ENCODE data around the gene SNX24. TPM values are rescaled to one million over a fixed set of nuclear protein-coding genes. Genes with fewer than 3 reads are reported as not detected.
A peak's percentile ranks its signal among the peaks of the same experiment; 100 is the strongest.

SNX24 gene
- total and polyA plus RNA-seq, 9 of the 15 experiments (the other 6 are each of a cell fraction or from before 2014, with no cell fraction given), result 5.3 to 10.1 (median 7.9) TPM

- Histone ChIP-seq H3K4me1 (replicated peaks in 1 of 2; ENCODE audit: control insufficient read depth in 2 of 2, insufficient read depth in 2 of 2, low read length in 2 of 2) (peaks cover 7 to 22% of the 10 kb centered on the region in 2 experiments; a peak in 3 of 5 replicates), H3K79me2 (ENCODE audit: control insufficient read depth, insufficient read depth, low read length) (no peaks in the 10 kb centered on the region), H2AFZ (ENCODE audit: low read depth, low read length) (peak overlapping the region; percentile 2; the same call in 1 of the 2 replicates), H3K4me3 (no peak overlapping the region), H3K27me3 (ENCODE audit: control insufficient read depth in 2 of 2, insufficient read depth in 2 of 2, low read length in 2 of 2) (no peaks in the 10 kb centered on the region), H4K20me1 (replicated peaks; ENCODE audit: control insufficient read depth, insufficient read depth, low read length) (no peaks in the 10 kb centered on the region), H3K9me3 (replicated peaks; ENCODE audit: control insufficient read depth, insufficient read depth, low read depth, low read length) (no peaks in the 10 kb centered on the region), H3K4me2 (ENCODE audit: insufficient read depth, low read length) (no peak overlapping the region), H3K27ac (ENCODE audit: extremely low read depth, low read depth, low read length) (no peak overlapping the region), H3K9me1 (ENCODE audit: control insufficient read depth, insufficient read depth, low read length) (no peaks in the 10 kb centered on the region), H3K36me3 (ENCODE audit: control insufficient read depth, insufficient read depth, low read length) (no peaks in the 10 kb centered on the region), H3K9ac (ENCODE audit: insufficient read depth in 1 of 2, low read depth in 2 of 2, low read length in 2 of 2) (no peak overlapping the region)
- POLR2A ChIA-PET, result interaction anchor here (0.6 kb wide), 1 partner anchor 69 kb away, joined by 3 read pairs; no protein-coding TSS in a partner anchor
- FAIRE-seq (no peak), DNase-seq (ENCODE audit: extremely low read depth in 1 of 4, low spot score in 3 of 4) (no peak), ATAC-seq (no peak)
- in situ Hi-C loops (cut with MboI), result no loop called here
- intact Hi-C loops (cut with micrococcal nuclease), result loop anchor here (1.0 kb wide), 1 partner anchor 32 kb away; no protein-coding TSS in a partner anchor
- WGBS (ENCODE audit: insufficient coverage, low coverage, missing lambda C conversion rate), result 21% methylated on average over 4 of the region's 4 CpGs
- CTCF ChIA-PET (ENCODE audit: low intra/inter-chr PET ratio), result no interaction called here
- TF ChIP-seq NRF1 (conservative IDR thresholded peaks at IDR 0.05 in 1 of 2, IDR thresholded peaks at IDR 0.05 in 1 of 2) (0 out of 4 replicates have a peak, but pooled peaks of 1 of the 2 experiments have one; percentile 0), MYC (IDR thresholded peaks at IDR 0.05; ENCODE audit: low read depth, low read length) (no peak), MYC (CRISPR knock-in tag; IDR thresholded peaks at IDR 0.05; ENCODE audit: borderline replicate concordance, low read depth) (no peak), HDAC8 (tag; IDR thresholded peaks at IDR 0.05) (no peak)
- no TSS peak for BruUV-seq (replicated peaks)
These were observed 18.3 kb downstream of the SNX24 start for GRCh38 chr5:122863721-122864120.

GRCh38 chr5:122864400-122864799 lies 19.0 kb downstream of the SNX24 start:
- WGBS (ENCODE audit: insufficient coverage, low coverage, missing lambda C conversion rate), result 13% methylated on average over 6 of the region's 6 CpGs

More at GRCh38 chr5:122864400-122864799, 19.0 kb downstream of the SNX24 start:
- Histone ChIP-seq H3K36me3 (ENCODE audit: control insufficient read depth, insufficient read depth, low read length) (no peaks in the 10 kb centered on the region), H3K9ac (ENCODE audit: insufficient read depth in 1 of 2, low read depth in 2 of 2, low read length in 2 of 2) (no peak overlapping the region), H3K79me2 (ENCODE audit: control insufficient read depth, insufficient read depth, low read length) (no peaks in the 10 kb centered on the region), H3K4me3 (no peak overlapping the region), H3K9me3 (replicated peaks; ENCODE audit: control insufficient read depth, insufficient read depth, low read depth, low read length) (no peaks in the 10 kb centered on the region), H3K4me1 (replicated peaks in 1 of 2; ENCODE audit: control insufficient read depth in 2 of 2, insufficient read depth in 2 of 2, low read length in 2 of 2) (peaks cover 3 to 22% of the 10 kb centered on the region in 2 experiments; a peak in 2 of 5 replicates), H3K27me3 (ENCODE audit: control insufficient read depth in 2 of 2, insufficient read depth in 2 of 2, low read length in 2 of 2) (no peaks in the 10 kb centered on the region), H2AFZ (ENCODE audit: low read depth, low read length) (peak overlapping the region; percentile 2), H4K20me1 (replicated peaks; ENCODE audit: control insufficient read depth, insufficient read depth, low read length) (no peaks in the 10 kb centered on the region), H3K9me1 (ENCODE audit: control insufficient read depth, insufficient read depth, low read length) (no peaks in the 10 kb centered on the region), H3K27ac (ENCODE audit: extremely low read depth, low read depth, low read length) (no peak overlapping the region), H3K4me2 (ENCODE audit: insufficient read depth, low read length) (no peak overlapping the region)
- DNase-seq (ENCODE audit: extremely low read depth in 1 of 4, low spot score in 3 of 4) (peak in 2 of 4 experiments; percentile 17 to 28), FAIRE-seq (no peak), ATAC-seq (peak; percentile 32; the same call in 2 of the 3 replicates)
- intact Hi-C loops (cut with micrococcal nuclease), result no loop called here
- TF ChIP-seq ARHGAP35 (IDR thresholded peaks at IDR 0.05; ENCODE audit: partially characterized antibody) (no peak), NFYB (IDR thresholded peaks at IDR 0.05; ENCODE audit: extremely low read depth, insufficient read length) (peak; percentile 14)
- in situ Hi-C loops (cut with MboI), result no loop called here
- no TSS peak for BruUV-seq (replicated peaks)
- POLR2A ChIA-PET, result interaction anchor here (0.6 kb wide), 1 partner anchor 59 kb away, joined by 3 read pairs; no protein-coding TSS in a partner anchor
- CTCF ChIA-PET (ENCODE audit: low intra/inter-chr PET ratio), result no interaction called here
